Fibroblast of skin of right quadriceps (primary cell): ENCODE results near the gene SLC12A3.
"Not testable (repeated sequence)": the region's sequence is repeated elsewhere in the genome, so short reads cannot be mapped to it uniquely, and the experiment has no call there.

Experiments
- DNase-seq: peaks from one replicate; pipeline ENCODE4 v3.0.0-alpha.2; 2013

SLC12A3 gene

GRCh38 chr16:56929639-56930038, 64.6 kb downstream of the SLC12A3 start:
- DNase-seq, result no peak

- no peak for DNase-seq
Measured at GRCh38 chr16:56930486-56931270, 65.7 kb downstream of the SLC12A3 start.

GRCh38 chr16:56931271-56931891, 66.4 kb downstream of the SLC12A3 start:
- DNase-seq, result no peak

- peak; percentile 99 for DNase-seq
Measured at GRCh38 chr16:56931892-56932720, 67.1 kb downstream of the SLC12A3 start, which contains the start of gene HERPUD1. Gene HERPUD1 (plus strand): TSS chr16:56932142. CDS start chr16:56932245, 103 bp downstream.

GRCh38 chr16:56932721-56933619, 68.0 kb downstream of the SLC12A3 start:
- DNase-seq, result peak; percentile 44

GRCh38 chr16:56933828-56934598, 69.0 kb downstream of the SLC12A3 start:
- no peak for DNase-seq

- not testable (repeated sequence) for DNase-seq
Measured at GRCh38 chr16:56934599-56935145, 69.7 kb downstream of the SLC12A3 start.

- no peak for DNase-seq
Measured at GRCh38 chr16:56935201-56935600, 70.2 kb downstream of the SLC12A3 start.

GRCh38 chr16:56936491-56936890, 71.5 kb downstream of the SLC12A3 start:
- peak; percentile 65 for DNase-seq

- DNase-seq, result no peak
Measured at GRCh38 chr16:56936950-56937349, 71.9 kb downstream of the SLC12A3 start.

- no peak for DNase-seq
Measured at GRCh38 chr16:56938664-56939513, 73.9 kb downstream of the SLC12A3 start.

GRCh38 chr16:56939801-56940200, 74.8 kb downstream of the SLC12A3 start:
- DNase-seq, result no peak

- no peak for DNase-seq
Measured at GRCh38 chr16:56941092-56941491, 76.1 kb downstream of the SLC12A3 start.

- no peak for DNase-seq
Measured at GRCh38 chr16:56941856-56942331, 76.9 kb downstream of the SLC12A3 start.

- DNase-seq, result no peak
Measured at GRCh38 chr16:56943761-56944375, 78.9 kb downstream of the SLC12A3 start.

GRCh38 chr16:56944954-56945839, 80.2 kb downstream of the SLC12A3 start:
- DNase-seq, result no peak

GRCh38 chr16:56945847-56946527, 81.0 kb downstream of the SLC12A3 start:
- no peak for DNase-seq
